K562 (cell line): ENCODE data around the gene ABCF2. TPM values are rescaled to one million over a fixed set of nuclear protein-coding genes. Genes with fewer than 3 reads are reported as not detected.

Experiments
- ATF3 ChIP-seq, 2 experiments: fragments of 450-650 bp in 1 of 2; sonication (generic) in 1 of 2; formaldehyde crosslinking in 1 of 2; IDR thresholded peaks in 1 of 2; conservative IDR thresholded peaks in 1 of 2; 2 replicates each; pipeline versions ENCODE4 v1.6.1 to v1.8.1; 2016 to 2023; ENCODE audit warnings: mild to moderate bottlenecking in 2 of 2, moderate library complexity in 2 of 2, inconsistent platforms in 1 of 2, missing genetic modification reagents in 1 of 2
- BRF2 ChIP-seq: IDR thresholded peaks from 3 replicates; pipeline ENCODE4 v1.6.1; 2011; ENCODE audit warnings: borderline replicate concordance, mild to moderate bottlenecking; ENCODE audit not compliant: insufficient read length, insufficient read depth
- CBX5 ChIP-seq: IDR thresholded peaks from 2 replicates; pipeline ENCODE4 v1.6.1; 2014; ENCODE audit warnings: low read depth, borderline replicate concordance
- ELF1 ChIP-seq: fragments of 200-800 bp; sonication (Bioruptor generic); IDR thresholded peaks from 2 replicates; pipeline ENCODE4 v1.6.1; 2016; ENCODE audit warnings: missing genetic modification characterization, missing compliant biosample characterization
- GTF2A2 ChIP-seq: IDR thresholded peaks from 2 replicates; pipeline ENCODE4 v1.6.1; 2016; ENCODE audit warnings: mild to moderate bottlenecking, missing genetic modification characterization, missing compliant biosample characterization
- GTF2E2 ChIP-seq: fragments of 200-800 bp; sonication (Bioruptor generic); IDR thresholded peaks from 2 replicates; pipeline ENCODE4 v1.6.1; 2016; ENCODE audit warnings: missing genetic modification characterization, missing compliant biosample characterization
- HIVEP1 ChIP-seq: fragments of 250-450 bp; sonication (Bioruptor Pico); IDR thresholded peaks from 2 replicates; pipeline ENCODE4 v1.4.0; 2020; ENCODE audit warnings: mild to moderate bottlenecking
- HNRNPUL1 ChIP-seq: fragments of 200-400 bp; formaldehyde crosslinking; IDR thresholded peaks from 2 replicates; pipeline ENCODE4 v1.6.1; 2017; ENCODE audit warnings: low read length
- ID3 ChIP-seq, 2 experiments: fragments of 250-450 bp in 1 of 2; fragments of 450-650 bp in 1 of 2; sonication (Bioruptor Pico) in 1 of 2; IDR thresholded peaks; 2 replicates each; pipeline versions ENCODE4 v1.6.1 to v1.8.0; 2016 to 2021; ENCODE audit warnings: mild to moderate bottlenecking in 2 of 2, moderate library complexity in 2 of 2, missing compliant biosample characterization in 1 of 2, missing genetic modification characterization in 1 of 2
- MAFG ChIP-seq: fragments of 450-650 bp; conservative IDR thresholded peaks from 2 replicates; pipeline ENCODE4 v1.6.1; 2016; ENCODE audit warnings: missing genetic modification characterization, missing compliant biosample characterization
- MECOM ChIP-seq: fragments of 250-450 bp; sonication (Bioruptor Pico); IDR thresholded peaks from 2 replicates; pipeline ENCODE4 v1.8.0; 2022; ENCODE audit warnings: inconsistent platforms
- MYC ChIP-seq, 2 experiments: fragments of 250-450 bp in 1 of 2; sonication (Bioruptor Pico) in 1 of 2; IDR thresholded peaks; 2 replicates each; pipeline versions ENCODE4 v1.5.1 to v1.6.1; 2012 to 2021; ENCODE audit warnings: low read depth in 2 of 2, borderline replicate concordance in 1 of 2, improper control_type of control experiment in 1 of 2, low read length in 1 of 2, mild to moderate bottlenecking in 1 of 2, moderate library complexity in 1 of 2
- NFYB ChIP-seq: IDR thresholded peaks from 2 replicates; pipeline ENCODE4 v1.6.1; 2011; ENCODE audit warnings: mild to moderate bottlenecking, moderate library complexity; ENCODE audit not compliant: insufficient read length; ENCODE audit errors: extremely low read depth
- POLR2B ChIP-seq: fragments of 450-650 bp; IDR thresholded peaks from 2 replicates; pipeline ENCODE4 v1.6.1; 2018; ENCODE audit warnings: low read depth; ENCODE audit not compliant: partially characterized antibody
- SOX6 ChIP-seq: fragments of 450-650 bp; IDR thresholded peaks from 2 replicates; pipeline ENCODE4 v1.6.1; 2014; ENCODE audit warnings: mild to moderate bottlenecking
- SREBF2 ChIP-seq: sonication (generic); formaldehyde crosslinking; IDR thresholded peaks from 2 replicates; pipeline ENCODE4 v1.4.0; 2020; ENCODE audit warnings: mild to moderate bottlenecking, missing genetic modification reagents
- TAL1 ChIP-seq: fragments of 450-650 bp; IDR thresholded peaks from 2 replicates; pipeline ENCODE4 v1.6.1; 2016; ENCODE audit warnings: mild to moderate bottlenecking
- TRIM28 ChIP-seq: fragments of 450-650 bp; IDR thresholded peaks from 2 replicates; pipeline ENCODE4 v1.6.1; 2017
- U2AF1 ChIP-seq: fragments of 200-400 bp; formaldehyde crosslinking; optimal IDR thresholded peaks from 2 replicates; pipeline ENCODE3; 2017; ENCODE audit warnings: mild to moderate bottlenecking, low read depth, low read length, moderate library complexity
- ZC3H8 ChIP-seq: fragments of 450-650 bp; IDR thresholded peaks from 2 replicates; pipeline ENCODE4 v1.6.1; 2017
- ZNF280A ChIP-seq: fragments of 450-650 bp; IDR thresholded peaks from 2 replicates; pipeline ENCODE4 v1.6.1; 2018; ENCODE audit warnings: mild to moderate bottlenecking, low read depth; ENCODE audit not compliant: partially characterized antibody
- ZNF778 ChIP-seq: fragments of 450-650 bp; formaldehyde crosslinking; IDR thresholded peaks from 2 replicates; pipeline ENCODE4 v1.4.0; 2020; ENCODE audit warnings: mild to moderate bottlenecking, moderate library complexity
- polyA plus RNA-seq, 8 experiments: library from polyadenylated mRNA; depleted of rRNA in 4 of 8; stranded (reverse) in 5 of 8; unstranded in 3 of 8; fragments of >200 nt; fragmentation: Nextera tagmentation in 2 of 8; fragmentation: Illumina TruSeq in 1 of 8; extraction: Ambion mirVana in 2 of 8; extraction: Trizol in 1 of 8; gene quantifications; 2 replicates each; pipeline versions ENCODE4 v1.2.1 to v1.2.3, GENCODE V29; 2011 to 2014; ENCODE audit warnings: inconsistent platforms in 1 of 8, missing spikeins in 1 of 8
- total RNA-seq, 7 experiments: library from RNA; depleted of rRNA in 6 of 7; stranded (reverse); fragments of >200 nt in 6 of 7; fragmentation: Illumina TruSeq in 2 of 7; extraction: Trizol in 2 of 7; gene quantifications; 2 replicates each; pipeline versions ENCODE4 v1.2.1 to v1.2.3, GENCODE V29; 2011 to 2021; ENCODE audit warnings: low replicate concordance in 1 of 7
- TF ChIP-seq, protein P1 (sequence below): sonication (generic); IDR thresholded peaks from 2 replicates; pipeline ENCODE4 v1.6.1; 2016

Gene ABCF2
- total and polyA plus RNA-seq, 9 of the 15 experiments (the other 6 are each of a cell fraction or from before 2014, with no cell fraction given), result 62.1 to 224 (median 113) TPM

- no peak for TF ChIP-seq ZNF280A
- no peak for TF ChIP-seq ZC3H8
- no peak for TF ChIP-seq CBX5
- TF ChIP-seq MAFG, result peak; percentile 43
- TF ChIP-seq GTF2E2 (tag), result no peak
- 0 out of 2 replicates have a peak, but pooled peaks have one; percentile 23 for TF ChIP-seq MYC (IDR thresholded peaks at IDR 0.05; ENCODE audit: low read depth, low read length)
- TF ChIP-seq MYC (CRISPR knock-in tag; IDR thresholded peaks at IDR 0.05; ENCODE audit: borderline replicate concordance, low read depth), result no peak
- no peak for TF ChIP-seq BRF2
- TF ChIP-seq HIVEP1 (CRISPR knock-in tag), result no peak
- TF ChIP-seq HNRNPUL1, result no peak
- TF ChIP-seq ELF1 (tag), result no peak
- no peak for TF ChIP-seq ID3 (CRISPR knock-in tag; IDR thresholded peaks at IDR 0.05)
- TF ChIP-seq ID3 (tag; IDR thresholded peaks at IDR 0.05), result no peak
- no peak for TF ChIP-seq MECOM
- TF ChIP-seq SOX6, result peak; percentile 59; the same call in 1 of the 2 replicates
- TF ChIP-seq ZNF778 (CRISPR knock-in tag), result no peak
- TF ChIP-seq TRIM28, result 0 out of 2 replicates have a peak, but pooled peaks have one; percentile 40
- no peak for TF ChIP-seq ATF3 (IDR thresholded peaks at IDR 0.05)
- TF ChIP-seq ATF3 (CRISPR knock-in tag; conservative IDR thresholded peaks at IDR 0.05), result 0 out of 2 replicates have a peak, but pooled peaks have one; percentile 7
- TF ChIP-seq, protein P1, sequence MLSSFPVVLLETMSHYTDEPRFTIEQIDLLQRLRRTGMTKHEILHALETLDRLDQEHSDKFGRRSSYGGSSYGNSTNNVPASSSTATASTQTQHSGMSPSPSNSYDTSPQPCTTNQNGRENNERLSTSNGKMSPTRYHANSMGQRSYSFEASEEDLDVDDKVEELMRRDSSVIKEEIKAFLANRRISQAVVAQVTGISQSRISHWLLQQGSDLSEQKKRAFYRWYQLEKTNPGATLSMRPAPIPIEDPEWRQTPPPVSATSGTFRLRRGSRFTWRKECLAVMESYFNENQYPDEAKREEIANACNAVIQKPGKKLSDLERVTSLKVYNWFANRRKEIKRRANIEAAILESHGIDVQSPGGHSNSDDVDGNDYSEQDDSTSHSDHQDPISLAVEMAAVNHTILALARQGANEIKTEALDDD, result no peak
- TF ChIP-seq U2AF1, result no peak
- no peak for TF ChIP-seq POLR2B
- no peak for TF ChIP-seq GTF2A2 (tag)
- no peak for TF ChIP-seq NFYB
- TF ChIP-seq SREBF2 (CRISPR knock-in tag), result no peak
- TF ChIP-seq TAL1, result peak; percentile 48; the same call in 1 of the 2 replicates
Measured at GRCh38 chr7:151228024-151228866, 1.2 kb upstream of the ABCF2 start (continued).
